ENCODE data around the gene ZNF516. TPM values are rescaled to one million over a fixed set of nuclear protein-coding genes. Genes with fewer than 3 reads are reported as not detected.

Gene ZNF516
- polyA plus RNA-seq, 2 of the 4 experiments (the other 2 are of a cell fraction), result 3.9 to 4.9 TPM

GRCh38 chr18:76521417-76522121, 26.5 kb upstream of the ZNF516 start:
- no peak overlapping the region for H3K4me3 ChIP-seq
- TF ChIP-seq SREBF2 (IDR thresholded peaks at IDR 0.05) (no peak), FOSL2 (IDR thresholded peaks at IDR 0.05) (no peak), FOSL2 (CRISPR knock-in tag; IDR thresholded peaks at IDR 0.05) (no peak)
- ATAC-seq (no peak), DNase-seq (ENCODE audit: low read depth in 1 of 2, low spot score in 1 of 2) (no peak), FAIRE-seq (no peak)
- no peaks in the 10 kb centered on the region for H3K4me1 ChIP-seq
- WGBS (ENCODE audit: missing lambda C conversion rate), result 87% methylated on average over 11 of the region's 11 CpGs
- no peaks in the 10 kb centered on the region for H3K9me3 ChIP-seq
- POLR2A ChIA-PET, result no interaction called here
- no peak overlapping the region for H3K4me2 ChIP-seq
- H3K27ac ChIP-seq, result no peak overlapping the region
- CTCF ChIA-PET, result no interaction called here

GRCh38 chr18:76518860-76519538, 24.0 kb upstream of the ZNF516 start:
- POLR2A ChIA-PET, result no interaction called here
- CTCF ChIA-PET, result no interaction called here
- H3K4me1 ChIP-seq, result no peaks in the 10 kb centered on the region
- H3K9me3 ChIP-seq, result no peaks in the 10 kb centered on the region
- WGBS (ENCODE audit: missing lambda C conversion rate), result 60% methylated on average over 18 of the region's 18 CpGs
- H3K4me3 ChIP-seq, result no peak overlapping the region
- ATAC-seq (no peak), DNase-seq (ENCODE audit: low read depth in 1 of 2, low spot score in 1 of 2) (no peak), FAIRE-seq (no peak)
- H3K4me2 ChIP-seq, result no peak overlapping the region
- TF ChIP-seq CHD2 (IDR thresholded peaks at IDR 0.05; ENCODE audit: low read length, partially characterized antibody) (no peak), TP53 (CRISPR knock-in tag; IDR thresholded peaks at IDR 0.05) (no peak), HES2 (IDR thresholded peaks at IDR 0.05) (no peak), HOXA7 (CRISPR knock-in tag; IDR thresholded peaks at IDR 0.05) (no peak), CBX8 (IDR thresholded peaks at IDR 0.05) (no peak), BCL3 (IDR thresholded peaks at IDR 0.05) (no peak), FOSL2 (IDR thresholded peaks at IDR 0.05) (no peak), FOSL2 (CRISPR knock-in tag; IDR thresholded peaks at IDR 0.05) (no peak), CEBPB (IDR thresholded peaks at IDR 0.05) (no peak), HEYL (CRISPR knock-in tag; IDR thresholded peaks at IDR 0.05) (no peak), JUNB (IDR thresholded peaks at IDR 0.05) (no peak), PHF8 (IDR thresholded peaks at IDR 0.05; ENCODE audit: borderline replicate concordance, low read depth) (no peak), POLR2AphosphoS2 (conservative IDR thresholded peaks at IDR 0.05; ENCODE audit: low read length) (no peak), KDM1A (IDR thresholded peaks at IDR 0.05; ENCODE audit: low read depth) (no peak), HOXB5 (CRISPR knock-in tag; IDR thresholded peaks at IDR 0.05) (no peak), E2F6 (IDR thresholded peaks at IDR 0.05; ENCODE audit: borderline replicate concordance, low read depth) (no peak), MAZ (IDR thresholded peaks at IDR 0.05; ENCODE audit: borderline replicate concordance, low read depth, low read length) (no peak), ELK1 (IDR thresholded peaks at IDR 0.05; ENCODE audit: low read depth, low read length) (no peak)
- TF ChIP-seq, protein P1, sequence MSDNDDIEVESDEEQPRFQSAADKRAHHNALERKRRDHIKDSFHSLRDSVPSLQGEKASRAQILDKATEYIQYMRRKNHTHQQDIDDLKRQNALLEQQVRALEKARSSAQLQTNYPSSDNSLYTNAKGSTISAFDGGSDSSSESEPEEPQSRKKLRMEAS (IDR thresholded peaks at IDR 0.05), result no peak
- TF ChIP-seq, protein P2, sequence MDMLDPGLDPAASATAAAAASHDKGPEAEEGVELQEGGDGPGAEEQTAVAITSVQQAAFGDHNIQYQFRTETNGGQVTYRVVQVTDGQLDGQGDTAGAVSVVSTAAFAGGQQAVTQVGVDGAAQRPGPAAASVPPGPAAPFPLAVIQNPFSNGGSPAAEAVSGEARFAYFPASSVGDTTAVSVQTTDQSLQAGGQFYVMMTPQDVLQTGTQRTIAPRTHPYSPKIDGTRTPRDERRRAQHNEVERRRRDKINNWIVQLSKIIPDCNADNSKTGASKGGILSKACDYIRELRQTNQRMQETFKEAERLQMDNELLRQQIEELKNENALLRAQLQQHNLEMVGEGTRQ (IDR thresholded peaks at IDR 0.05), result no peak
- TF ChIP-seq, protein P3, sequence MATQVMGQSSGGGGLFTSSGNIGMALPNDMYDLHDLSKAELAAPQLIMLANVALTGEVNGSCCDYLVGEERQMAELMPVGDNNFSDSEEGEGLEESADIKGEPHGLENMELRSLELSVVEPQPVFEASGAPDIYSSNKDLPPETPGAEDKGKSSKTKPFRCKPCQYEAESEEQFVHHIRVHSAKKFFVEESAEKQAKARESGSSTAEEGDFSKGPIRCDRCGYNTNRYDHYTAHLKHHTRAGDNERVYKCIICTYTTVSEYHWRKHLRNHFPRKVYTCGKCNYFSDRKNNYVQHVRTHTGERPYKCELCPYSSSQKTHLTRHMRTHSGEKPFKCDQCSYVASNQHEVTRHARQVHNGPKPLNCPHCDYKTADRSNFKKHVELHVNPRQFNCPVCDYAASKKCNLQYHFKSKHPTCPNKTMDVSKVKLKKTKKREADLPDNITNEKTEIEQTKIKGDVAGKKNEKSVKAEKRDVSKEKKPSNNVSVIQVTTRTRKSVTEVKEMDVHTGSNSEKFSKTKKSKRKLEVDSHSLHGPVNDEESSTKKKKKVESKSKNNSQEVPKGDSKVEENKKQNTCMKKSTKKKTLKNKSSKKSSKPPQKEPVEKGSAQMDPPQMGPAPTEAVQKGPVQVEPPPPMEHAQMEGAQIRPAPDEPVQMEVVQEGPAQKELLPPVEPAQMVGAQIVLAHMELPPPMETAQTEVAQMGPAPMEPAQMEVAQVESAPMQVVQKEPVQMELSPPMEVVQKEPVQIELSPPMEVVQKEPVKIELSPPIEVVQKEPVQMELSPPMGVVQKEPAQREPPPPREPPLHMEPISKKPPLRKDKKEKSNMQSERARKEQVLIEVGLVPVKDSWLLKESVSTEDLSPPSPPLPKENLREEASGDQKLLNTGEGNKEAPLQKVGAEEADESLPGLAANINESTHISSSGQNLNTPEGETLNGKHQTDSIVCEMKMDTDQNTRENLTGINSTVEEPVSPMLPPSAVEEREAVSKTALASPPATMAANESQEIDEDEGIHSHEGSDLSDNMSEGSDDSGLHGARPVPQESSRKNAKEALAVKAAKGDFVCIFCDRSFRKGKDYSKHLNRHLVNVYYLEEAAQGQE (IDR thresholded peaks at IDR 0.05), result no peak
- no peak overlapping the region for H3K27ac ChIP-seq

Measured in A549 (cell line).